ENCODE data around the gene CAB39L.

CAB39L gene

DNA sequence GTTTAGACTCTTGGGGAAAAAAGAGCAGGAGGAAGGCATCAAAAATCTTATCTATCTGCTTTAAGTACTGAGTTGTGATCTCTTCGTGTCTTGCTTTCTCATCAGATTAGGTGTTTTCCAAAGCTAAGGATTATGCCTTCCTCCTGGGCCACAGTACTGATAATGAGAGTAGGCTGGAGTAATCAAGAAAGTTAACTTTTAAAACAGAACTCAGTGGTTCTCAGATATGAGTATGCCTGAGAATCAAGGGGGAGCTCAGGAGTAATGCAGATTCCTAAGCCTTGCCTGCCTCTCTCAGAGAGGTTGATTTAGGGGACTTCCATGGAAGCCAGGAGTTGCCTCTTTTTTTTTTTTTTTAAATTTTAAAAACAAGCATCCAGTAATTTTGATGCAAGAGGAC, 172.6 kb downstream of the CAB39L start:
- TF ChIP-seq, protein P1, sequence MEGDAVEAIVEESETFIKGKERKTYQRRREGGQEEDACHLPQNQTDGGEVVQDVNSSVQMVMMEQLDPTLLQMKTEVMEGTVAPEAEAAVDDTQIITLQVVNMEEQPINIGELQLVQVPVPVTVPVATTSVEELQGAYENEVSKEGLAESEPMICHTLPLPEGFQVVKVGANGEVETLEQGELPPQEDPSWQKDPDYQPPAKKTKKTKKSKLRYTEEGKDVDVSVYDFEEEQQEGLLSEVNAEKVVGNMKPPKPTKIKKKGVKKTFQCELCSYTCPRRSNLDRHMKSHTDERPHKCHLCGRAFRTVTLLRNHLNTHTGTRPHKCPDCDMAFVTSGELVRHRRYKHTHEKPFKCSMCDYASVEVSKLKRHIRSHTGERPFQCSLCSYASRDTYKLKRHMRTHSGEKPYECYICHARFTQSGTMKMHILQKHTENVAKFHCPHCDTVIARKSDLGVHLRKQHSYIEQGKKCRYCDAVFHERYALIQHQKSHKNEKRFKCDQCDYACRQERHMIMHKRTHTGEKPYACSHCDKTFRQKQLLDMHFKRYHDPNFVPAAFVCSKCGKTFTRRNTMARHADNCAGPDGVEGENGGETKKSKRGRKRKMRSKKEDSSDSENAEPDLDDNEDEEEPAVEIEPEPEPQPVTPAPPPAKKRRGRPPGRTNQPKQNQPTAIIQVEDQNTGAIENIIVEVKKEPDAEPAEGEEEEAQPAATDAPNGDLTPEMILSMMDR (IDR thresholded peaks at IDR 0.05; ENCODE audit: control insufficient read depth, extremely low read depth, insufficient read depth) = no peak
- no peak for DNase-seq (ENCODE audit: low read depth)
- H3K4me3 ChIP-seq (ENCODE audit: low read depth, low read length) = no peak overlapping the region

DNA sequence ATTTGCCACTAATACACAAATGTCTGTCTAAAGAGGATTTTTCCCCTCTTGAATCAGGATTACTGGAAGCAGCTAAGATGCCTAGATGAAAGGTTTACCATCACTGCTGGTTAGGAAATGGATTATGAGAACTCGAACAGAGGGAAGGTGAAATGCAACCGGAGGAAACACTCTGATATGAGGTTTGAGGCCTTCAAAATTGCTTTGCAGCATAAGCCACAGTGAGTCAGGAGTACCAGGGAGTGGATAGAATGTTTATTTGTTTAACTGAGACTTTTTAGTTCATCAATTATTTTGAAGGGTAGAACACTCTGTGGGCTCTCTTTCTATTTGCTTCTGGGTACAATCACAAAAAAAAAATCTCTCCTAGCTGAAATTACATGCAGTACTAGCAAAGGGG, 178.0 kb downstream of the CAB39L start:
- DNase-seq (ENCODE audit: low read depth) = no peak
- TF ChIP-seq, protein P1 (IDR thresholded peaks at IDR 0.05; ENCODE audit: control insufficient read depth, extremely low read depth, insufficient read depth) = no peak
- H3K4me3 ChIP-seq (ENCODE audit: low read depth, low read length) = no peak overlapping the region

DNA sequence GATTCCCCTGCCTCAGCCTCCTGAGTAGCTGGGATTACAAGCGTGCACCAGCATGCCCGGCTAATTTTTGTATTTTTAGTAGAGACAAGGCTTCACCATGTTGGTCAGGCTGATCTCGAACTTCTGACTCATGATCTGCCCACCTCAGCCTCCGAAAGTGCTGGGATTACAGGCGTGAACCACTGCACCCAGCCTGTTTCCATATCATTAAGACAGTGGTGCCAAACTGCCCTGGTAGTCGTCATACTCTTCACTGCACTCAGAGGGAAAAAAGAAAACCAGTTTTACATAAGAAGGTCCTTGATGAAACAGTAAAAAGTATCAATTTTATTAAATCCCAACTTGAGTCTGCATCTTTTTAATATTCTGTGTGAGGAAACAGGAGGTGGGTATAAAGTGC, 181.2 kb downstream of the CAB39L start:
- DNase-seq (ENCODE audit: low read depth) = no peak
- TF ChIP-seq, protein P1 (IDR thresholded peaks at IDR 0.05; ENCODE audit: control insufficient read depth, extremely low read depth, insufficient read depth) = no peak
- H3K4me3 ChIP-seq (ENCODE audit: low read depth, low read length) = no peak overlapping the region

DNA sequence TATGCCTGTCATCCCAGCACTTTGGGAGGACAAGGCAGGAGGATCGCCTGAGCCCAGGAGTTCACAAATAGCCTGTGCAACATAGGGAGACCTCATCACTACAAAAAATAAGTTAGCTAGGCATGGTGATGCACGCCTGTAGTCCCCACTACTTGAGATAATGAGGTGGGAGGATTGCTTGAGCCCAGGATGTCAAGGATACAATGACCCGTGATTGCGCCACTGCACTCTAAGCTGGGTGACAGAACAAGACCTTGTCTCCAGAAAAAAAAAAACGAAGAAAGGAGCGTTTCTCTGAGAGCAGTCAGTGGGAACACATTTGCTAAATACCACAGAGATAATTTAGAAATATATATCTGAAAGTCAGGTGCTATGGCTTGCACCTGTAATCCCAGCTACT, 184.3 kb downstream of the CAB39L start:
- no peak for DNase-seq (ENCODE audit: low read depth)
- H3K4me3 ChIP-seq (ENCODE audit: low read depth, low read length) = no peak overlapping the region
- TF ChIP-seq, protein P1 (IDR thresholded peaks at IDR 0.05; ENCODE audit: control insufficient read depth, extremely low read depth, insufficient read depth) = no peak
